Measurements from ENCODE around the gene TMEM156. TPM values are rescaled to one million over a fixed set of nuclear protein-coding genes. Genes with fewer than 3 reads are reported as not detected.

TMEM156 gene
- total and polyA plus RNA-seq, 5 donors = 0.12 to 0.14 TPM; not detected in 3

- Histone ChIP-seq H3K9me3 (ENCODE audit: control insufficient read depth, low read length) (no peaks in the 10 kb centered on the region), H3K27ac (ENCODE audit: low read length) (no peak overlapping the region), H3K4me1 (ENCODE audit: control insufficient read depth, insufficient read depth, low read length) (peaks cover 4% of the 10 kb centered on the region), H3K4me3 (ENCODE audit: low read length) (no peak overlapping the region), H3K27me3 (ENCODE audit: control insufficient read depth, insufficient read depth) (no peaks in the 10 kb centered on the region)
- intact Hi-C loops (cut with DNase I) = no loop called here
- ATAC-seq (no peak), DNase-seq (no peak)
- WGBS = 90% methylated on average over 1 of the region's 1 CpG
These were observed 93.0 kb downstream of the TMEM156 start for GRCh38 chr4:38939165-38939564.

- no peaks in the 10 kb centered on the region for H3K27me3 ChIP-seq (ENCODE audit: control insufficient read depth, insufficient read depth)
- intact Hi-C loops (cut with DNase I) = no loop called here
- 87% methylated on average over 5 of the region's 5 CpGs for WGBS
- no peak overlapping the region for H3K4me3 ChIP-seq (ENCODE audit: low read length)
- no peaks in the 10 kb centered on the region for H3K9me3 ChIP-seq (ENCODE audit: control insufficient read depth, low read length)
- ATAC-seq = no peak
- no peak overlapping the region for H3K27ac ChIP-seq (ENCODE audit: low read length)
- H3K4me1 ChIP-seq (ENCODE audit: control insufficient read depth, insufficient read depth, low read length) = no peaks in the 10 kb centered on the region
- DNase-seq = no peak
These were observed 96.7 kb downstream of the TMEM156 start for GRCh38 chr4:38935391-38936073.

- ATAC-seq = no peak
- no peak for DNase-seq
- Histone ChIP-seq H3K27ac (ENCODE audit: low read length) (no peak overlapping the region), H3K4me1 (ENCODE audit: control insufficient read depth, insufficient read depth, low read length) (no peaks in the 10 kb centered on the region), H3K27me3 (ENCODE audit: control insufficient read depth, insufficient read depth) (no peaks in the 10 kb centered on the region), H3K4me3 (ENCODE audit: low read length) (no peak overlapping the region), H3K9me3 (ENCODE audit: control insufficient read depth, low read length) (no peaks in the 10 kb centered on the region)
- intact Hi-C loops (cut with DNase I) = no loop called here
- WGBS = 84% methylated on average over 5 of the region's 5 CpGs
These were observed 101.1 kb downstream of the TMEM156 start for GRCh38 chr4:38931125-38931524.

GRCh38 chr4:38930707-38931106 lies 101.5 kb downstream of the TMEM156 start:
- ATAC-seq (no peak), DNase-seq (no peak)
- Histone ChIP-seq H3K4me1 (ENCODE audit: control insufficient read depth, insufficient read depth, low read length) (no peaks in the 10 kb centered on the region), H3K9me3 (ENCODE audit: control insufficient read depth, low read length) (no peaks in the 10 kb centered on the region), H3K27ac (ENCODE audit: low read length) (no peak overlapping the region), H3K27me3 (ENCODE audit: control insufficient read depth, insufficient read depth) (no peaks in the 10 kb centered on the region), H3K4me3 (ENCODE audit: low read length) (no peak overlapping the region)
- intact Hi-C loops (cut with DNase I) = no loop called here
- WGBS = 85% methylated on average over 6 of the region's 6 CpGs

- Histone ChIP-seq H3K4me1 (ENCODE audit: control insufficient read depth, insufficient read depth, low read length) (no peaks in the 10 kb centered on the region), H3K27ac (ENCODE audit: low read length) (no peak overlapping the region), H3K9me3 (ENCODE audit: control insufficient read depth, low read length) (no peaks in the 10 kb centered on the region), H3K27me3 (ENCODE audit: control insufficient read depth, insufficient read depth) (no peaks in the 10 kb centered on the region), H3K4me3 (ENCODE audit: low read length) (no peak overlapping the region)
- intact Hi-C loops (cut with DNase I) = no loop called here
- no peak for ATAC-seq
- WGBS = 70% methylated on average over 1 of the region's 1 CpG
- DNase-seq = no peak
These were observed 102.0 kb downstream of the TMEM156 start for GRCh38 chr4:38930204-38930603.

GRCh38 chr4:38928974-38929373 lies 103.2 kb downstream of the TMEM156 start:
- Histone ChIP-seq H3K4me3 (ENCODE audit: low read length) (no peak overlapping the region), H3K27me3 (ENCODE audit: control insufficient read depth, insufficient read depth) (no peaks in the 10 kb centered on the region), H3K9me3 (ENCODE audit: control insufficient read depth, low read length) (no peaks in the 10 kb centered on the region), H3K27ac (ENCODE audit: low read length) (no peak overlapping the region), H3K4me1 (ENCODE audit: control insufficient read depth, insufficient read depth, low read length) (no peaks in the 10 kb centered on the region)
- ATAC-seq = no peak
- WGBS = 90% methylated on average over 9 of the region's 9 CpGs
- intact Hi-C loops (cut with DNase I) = no loop called here
- DNase-seq = no peak

- no peak overlapping the region for H3K27ac ChIP-seq (ENCODE audit: low read length)
- WGBS = 94% methylated on average over 3 of the region's 3 CpGs
- ATAC-seq = no peak
These were observed 103.6 kb downstream of the TMEM156 start for GRCh38 chr4:38928568-38928967.

GRCh38 chr4:38926896-38927295 lies 105.3 kb downstream of the TMEM156 start:
- Histone ChIP-seq H3K27me3 (ENCODE audit: control insufficient read depth, insufficient read depth) (no peaks in the 10 kb centered on the region), H3K4me1 (ENCODE audit: control insufficient read depth, insufficient read depth, low read length) (no peaks in the 10 kb centered on the region), H3K4me3 (ENCODE audit: low read length) (no peak overlapping the region), H3K9me3 (ENCODE audit: control insufficient read depth, low read length) (no peaks in the 10 kb centered on the region), H3K27ac (ENCODE audit: low read length) (no peak overlapping the region)
- ATAC-seq (no peak), DNase-seq (no peak)
- WGBS = 89% methylated on average over 6 of the region's 6 CpGs
- intact Hi-C loops (cut with DNase I) = no loop called here

More at GRCh38 chr4:38928568-38928967, 103.6 kb downstream of the TMEM156 start:
- no peak for DNase-seq
- Histone ChIP-seq H3K4me1 (ENCODE audit: control insufficient read depth, insufficient read depth, low read length) (no peaks in the 10 kb centered on the region), H3K27me3 (ENCODE audit: control insufficient read depth, insufficient read depth) (no peaks in the 10 kb centered on the region), H3K4me3 (ENCODE audit: low read length) (no peak overlapping the region), H3K9me3 (ENCODE audit: control insufficient read depth, low read length) (no peaks in the 10 kb centered on the region)
- intact Hi-C loops (cut with DNase I) = no loop called here

- Histone ChIP-seq H3K27ac (ENCODE audit: low read length) (no peak overlapping the region), H3K4me3 (ENCODE audit: low read length) (no peak overlapping the region), H3K9me3 (ENCODE audit: control insufficient read depth, low read length) (no peaks in the 10 kb centered on the region), H3K27me3 (ENCODE audit: control insufficient read depth, insufficient read depth) (no peaks in the 10 kb centered on the region), H3K4me1 (ENCODE audit: control insufficient read depth, insufficient read depth, low read length) (no peaks in the 10 kb centered on the region)
- ATAC-seq (no peak), DNase-seq (no peak)
- 65% methylated on average over 3 of the region's 3 CpGs for WGBS
- intact Hi-C loops (cut with DNase I) = no loop called here
These were observed 106.5 kb downstream of the TMEM156 start for GRCh38 chr4:38925492-38926413.

- H3K27ac ChIP-seq (ENCODE audit: low read length) = no peak overlapping the region
- intact Hi-C loops (cut with DNase I) = no loop called here
- WGBS = 63% methylated on average over 5 of the region's 5 CpGs
These were observed 107.9 kb downstream of the TMEM156 start for GRCh38 chr4:38924353-38924752.

GRCh38 chr4:38923746-38924145 lies 108.5 kb downstream of the TMEM156 start:
- intact Hi-C loops (cut with DNase I) = no loop called here
- 75% methylated on average over 2 of the region's 2 CpGs for WGBS
- no peaks in the 10 kb centered on the region for H3K27me3 ChIP-seq (ENCODE audit: control insufficient read depth, insufficient read depth)
- no peak overlapping the region for H3K4me3 ChIP-seq (ENCODE audit: low read length)
- no peaks in the 10 kb centered on the region for H3K9me3 ChIP-seq (ENCODE audit: control insufficient read depth, low read length)
- ATAC-seq (no peak), DNase-seq (no peak)
- H3K27ac ChIP-seq (ENCODE audit: low read length) = no peak overlapping the region
- no peaks in the 10 kb centered on the region for H3K4me1 ChIP-seq (ENCODE audit: control insufficient read depth, insufficient read depth, low read length)

More at GRCh38 chr4:38924353-38924752, 107.9 kb downstream of the TMEM156 start:
- no peak overlapping the region for H3K4me3 ChIP-seq (ENCODE audit: low read length)
- no peak for DNase-seq
- no peaks in the 10 kb centered on the region for H3K27me3 ChIP-seq (ENCODE audit: control insufficient read depth, insufficient read depth)
- no peak for ATAC-seq
- H3K4me1 ChIP-seq (ENCODE audit: control insufficient read depth, insufficient read depth, low read length) = no peaks in the 10 kb centered on the region
- H3K9me3 ChIP-seq (ENCODE audit: control insufficient read depth, low read length) = no peaks in the 10 kb centered on the region

All from right cardiac atrium (tissue), 5 donors.